ENCODE data around the gene ACR. TPM values are rescaled to one million over a fixed set of nuclear protein-coding genes. Genes with fewer than 3 reads are reported as not detected.
A peak's percentile ranks its signal among the peaks of the same experiment; 100 is the strongest.
"Not testable (repeated sequence)": the region's sequence is repeated elsewhere in the genome, so short reads cannot be mapped to it uniquely, and the experiment has no call there.

Gene ACR
- total and polyA plus RNA-seq, 2 of the 13 experiments (the other 11 are each of a cell fraction or from before 2014, with no cell fraction given): 0.15 TPM; not detected in 1

DNA sequence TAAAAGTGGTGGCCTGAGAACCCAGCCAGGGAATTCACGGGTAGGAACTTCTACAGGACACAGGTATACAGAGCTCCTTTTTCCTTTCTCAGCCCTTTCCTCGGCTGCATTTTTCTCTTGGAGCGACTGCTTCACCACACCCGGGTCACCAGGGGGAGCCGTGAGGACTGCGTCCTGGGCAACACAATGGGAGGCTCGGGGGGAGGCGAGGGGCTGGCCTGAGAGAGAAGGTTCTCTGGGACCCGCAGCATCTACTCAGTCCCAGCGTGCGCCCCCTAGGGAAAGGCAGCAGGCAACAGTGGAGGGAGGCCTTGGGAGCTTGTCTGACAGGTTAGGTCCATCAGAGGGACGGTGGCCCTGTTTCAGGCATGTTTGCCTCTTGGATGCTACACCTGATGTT is 37.1 kb downstream of the ACR start:
- 0% methylated on average over 3 of the region's 12 CpGs for WGBS (ENCODE audit: low lambda C conversion rate)
- intact Hi-C loops (cut with micrococcal nuclease; ENCODE audit: unreplicated experiment); in situ Hi-C loops (cut with HindIII; ENCODE audit: extremely low pct_ligation_motif_present, low pct_unique_long_range_greater_than_20kb); H3K4me1 ChIP-seq (ENCODE audit: insufficient read depth, low read length); BruUV-seq (replicated peaks); H3K27me3 ChIP-seq (ENCODE audit: control insufficient read depth in 1 of 2, insufficient read depth in 2 of 2, low read length in 2 of 2); H3K36me3 ChIP-seq (replicated peaks in 1 of 2; ENCODE audit: control insufficient read depth in 1 of 2, insufficient read depth in 2 of 2, low read length in 2 of 2); H3K4me2 ChIP-seq (ENCODE audit: low read depth, low read length); H3K27ac ChIP-seq (ENCODE audit: extremely low read length, insufficient read depth, low read length); H4K20me1 ChIP-seq (ENCODE audit: insufficient read depth, low read length); POLR2A ChIA-PET; H3K4me3 ChIP-seq (replicated peaks in 1 of 3; ENCODE audit: insufficient read depth in 1 of 3, low read depth in 2 of 3, low read length in 3 of 3); H3K9ac ChIP-seq (ENCODE audit: insufficient read depth, low read depth, low read length); H3K9me3 ChIP-seq (ENCODE audit: low read length); H3K79me2 ChIP-seq (ENCODE audit: insufficient read depth, low read length); H2AFZ ChIP-seq (ENCODE audit: low read length); TF ChIP-seq SOX13 (IDR thresholded peaks at IDR 0.05): not testable (repeated sequence)
- FAIRE-seq (peak; percentile 86), ATAC-seq (peak; percentile 98), DNase-seq (ENCODE audit: low spot score) (peak; percentile 75)
- CTCF ChIA-PET (ENCODE audit: low intra/inter-chr PET ratio, low total read pairs): interaction anchor here (0.7 kb wide), 1 partner anchor 43 kb away, joined by 5 read pairs; no protein-coding TSS in a partner anchor
- TF ChIP-seq, protein P1, sequence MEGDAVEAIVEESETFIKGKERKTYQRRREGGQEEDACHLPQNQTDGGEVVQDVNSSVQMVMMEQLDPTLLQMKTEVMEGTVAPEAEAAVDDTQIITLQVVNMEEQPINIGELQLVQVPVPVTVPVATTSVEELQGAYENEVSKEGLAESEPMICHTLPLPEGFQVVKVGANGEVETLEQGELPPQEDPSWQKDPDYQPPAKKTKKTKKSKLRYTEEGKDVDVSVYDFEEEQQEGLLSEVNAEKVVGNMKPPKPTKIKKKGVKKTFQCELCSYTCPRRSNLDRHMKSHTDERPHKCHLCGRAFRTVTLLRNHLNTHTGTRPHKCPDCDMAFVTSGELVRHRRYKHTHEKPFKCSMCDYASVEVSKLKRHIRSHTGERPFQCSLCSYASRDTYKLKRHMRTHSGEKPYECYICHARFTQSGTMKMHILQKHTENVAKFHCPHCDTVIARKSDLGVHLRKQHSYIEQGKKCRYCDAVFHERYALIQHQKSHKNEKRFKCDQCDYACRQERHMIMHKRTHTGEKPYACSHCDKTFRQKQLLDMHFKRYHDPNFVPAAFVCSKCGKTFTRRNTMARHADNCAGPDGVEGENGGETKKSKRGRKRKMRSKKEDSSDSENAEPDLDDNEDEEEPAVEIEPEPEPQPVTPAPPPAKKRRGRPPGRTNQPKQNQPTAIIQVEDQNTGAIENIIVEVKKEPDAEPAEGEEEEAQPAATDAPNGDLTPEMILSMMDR (CRISPR knock-in tag; IDR thresholded peaks at IDR 0.05): peak; percentile 41
- TF ChIP-seq SOX13 (CRISPR knock-in tag; conservative IDR thresholded peaks at IDR 0.05 in 1 of 2, IDR thresholded peaks at IDR 0.05 in 1 of 2): peak in 1 of 2 experiments; percentile 30; a peak in 1 of 4 replicates
- TF ChIP-seq STAG1 (CRISPR knock-in tag; IDR thresholded peaks at IDR 0.05): peak; percentile 42
- TF ChIP-seq, protein P2, sequence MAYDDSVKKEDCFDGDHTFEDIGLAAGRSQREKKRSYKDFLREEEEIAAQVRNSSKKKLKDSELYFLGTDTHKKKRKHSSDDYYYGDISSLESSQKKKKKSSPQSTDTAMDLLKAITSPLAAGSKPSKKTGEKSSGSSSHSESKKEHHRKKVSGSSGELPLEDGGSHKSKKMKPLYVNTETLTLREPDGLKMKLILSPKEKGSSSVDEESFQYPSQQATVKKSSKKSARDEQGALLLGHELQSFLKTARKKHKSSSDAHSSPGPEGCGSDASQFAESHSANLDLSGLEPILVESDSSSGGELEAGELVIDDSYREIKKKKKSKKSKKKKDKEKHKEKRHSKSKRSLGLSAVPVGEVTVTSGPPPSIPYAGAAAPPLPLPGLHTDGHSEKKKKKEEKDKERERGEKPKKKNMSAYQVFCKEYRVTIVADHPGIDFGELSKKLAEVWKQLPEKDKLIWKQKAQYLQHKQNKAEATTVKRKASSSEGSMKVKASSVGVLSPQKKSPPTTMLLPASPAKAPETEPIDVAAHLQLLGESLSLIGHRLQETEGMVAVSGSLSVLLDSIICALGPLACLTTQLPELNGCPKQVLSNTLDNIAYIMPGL (CRISPR knock-in tag; IDR thresholded peaks at IDR 0.05; ENCODE audit: borderline replicate concordance in 1 of 2, low read depth in 1 of 2): peak in 1 of 2 experiments; percentile 52; a peak in 1 of 4 replicates
- TF ChIP-seq ZNF335 (CRISPR knock-in tag; IDR thresholded peaks at IDR 0.05): 0 out of 2 replicates have a peak, but pooled peaks have one; percentile 56
- TF ChIP-seq KDM2A (CRISPR knock-in tag; IDR thresholded peaks at IDR 0.05; ENCODE audit: borderline replicate concordance, low read depth): peak; percentile 29; the same call in 1 of the 2 replicates
- TF ChIP-seq, protein P3, sequence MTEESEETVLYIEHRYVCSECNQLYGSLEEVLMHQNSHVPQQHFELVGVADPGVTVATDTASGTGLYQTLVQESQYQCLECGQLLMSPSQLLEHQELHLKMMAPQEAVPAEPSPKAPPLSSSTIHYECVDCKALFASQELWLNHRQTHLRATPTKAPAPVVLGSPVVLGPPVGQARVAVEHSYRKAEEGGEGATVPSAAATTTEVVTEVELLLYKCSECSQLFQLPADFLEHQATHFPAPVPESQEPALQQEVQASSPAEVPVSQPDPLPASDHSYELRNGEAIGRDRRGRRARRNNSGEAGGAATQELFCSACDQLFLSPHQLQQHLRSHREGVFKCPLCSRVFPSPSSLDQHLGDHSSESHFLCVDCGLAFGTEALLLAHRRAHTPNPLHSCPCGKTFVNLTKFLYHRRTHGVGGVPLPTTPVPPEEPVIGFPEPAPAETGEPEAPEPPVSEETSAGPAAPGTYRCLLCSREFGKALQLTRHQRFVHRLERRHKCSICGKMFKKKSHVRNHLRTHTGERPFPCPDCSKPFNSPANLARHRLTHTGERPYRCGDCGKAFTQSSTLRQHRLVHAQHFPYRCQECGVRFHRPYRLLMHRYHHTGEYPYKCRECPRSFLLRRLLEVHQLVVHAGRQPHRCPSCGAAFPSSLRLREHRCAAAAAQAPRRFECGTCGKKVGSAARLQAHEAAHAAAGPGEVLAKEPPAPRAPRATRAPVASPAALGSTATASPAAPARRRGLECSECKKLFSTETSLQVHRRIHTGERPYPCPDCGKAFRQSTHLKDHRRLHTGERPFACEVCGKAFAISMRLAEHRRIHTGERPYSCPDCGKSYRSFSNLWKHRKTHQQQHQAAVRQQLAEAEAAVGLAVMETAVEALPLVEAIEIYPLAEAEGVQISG (CRISPR knock-in tag; IDR thresholded peaks at IDR 0.05): peak; percentile 82
- peak; percentile 39 for TF ChIP-seq SAP130 (CRISPR knock-in tag; IDR thresholded peaks at IDR 0.05; ENCODE audit: low read depth)
- peak; percentile 31; the same call in 1 of the 2 replicates for TF ChIP-seq SMC3 (IDR thresholded peaks at IDR 0.05; ENCODE audit: low read length)

DNA sequence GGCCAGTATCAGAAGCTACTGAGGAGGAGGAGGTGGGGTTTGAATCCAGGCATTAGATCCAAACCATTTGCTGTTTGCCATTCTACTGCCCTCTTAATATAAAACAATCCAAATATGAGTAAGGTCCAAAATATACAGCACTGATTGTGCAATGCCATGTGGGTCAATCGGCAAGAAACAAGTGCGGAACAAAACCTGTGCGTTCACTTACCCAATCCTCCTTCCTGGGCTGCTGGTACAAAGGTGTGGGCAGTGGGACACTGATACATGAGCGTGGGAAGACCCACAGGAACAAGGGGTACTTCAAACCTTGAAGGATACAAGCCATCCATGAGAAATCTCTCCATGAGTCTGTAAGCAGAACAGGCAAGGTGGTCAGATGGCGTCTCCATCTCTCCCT is 39.6 kb downstream of the ACR start:
- WGBS (ENCODE audit: low lambda C conversion rate): 81% methylated on average over 5 of the region's 5 CpGs
- not testable (repeated sequence) for ATAC-seq, FAIRE-seq

More for the DNA sequence above, 39.6 kb downstream of the ACR start:
- H3K4me1 ChIP-seq (ENCODE audit: insufficient read depth, low read length); intact Hi-C loops (cut with micrococcal nuclease; ENCODE audit: unreplicated experiment); H3K79me2 ChIP-seq (ENCODE audit: insufficient read depth, low read length); H4K20me1 ChIP-seq (ENCODE audit: insufficient read depth, low read length); H3K36me3 ChIP-seq (replicated peaks in 1 of 2; ENCODE audit: control insufficient read depth in 1 of 2, insufficient read depth in 2 of 2, low read length in 2 of 2); POLR2A ChIA-PET; H3K4me3 ChIP-seq (replicated peaks in 1 of 3; ENCODE audit: insufficient read depth in 1 of 3, low read depth in 2 of 3, low read length in 3 of 3); CTCF ChIA-PET (ENCODE audit: low intra/inter-chr PET ratio, low total read pairs); H3K9ac ChIP-seq (ENCODE audit: insufficient read depth, low read depth, low read length); H3K27ac ChIP-seq (ENCODE audit: extremely low read length, insufficient read depth, low read length); BruUV-seq (replicated peaks); in situ Hi-C loops (cut with HindIII; ENCODE audit: extremely low pct_ligation_motif_present, low pct_unique_long_range_greater_than_20kb); H3K9me3 ChIP-seq (ENCODE audit: low read length); H2AFZ ChIP-seq (ENCODE audit: low read length); DNase-seq (ENCODE audit: low spot score); H3K27me3 ChIP-seq (ENCODE audit: control insufficient read depth in 1 of 2, insufficient read depth in 2 of 2, low read length in 2 of 2); H3K4me2 ChIP-seq (ENCODE audit: low read depth, low read length): not testable (repeated sequence)

Measured in HepG2 (cell line).